ENCODE data around the gene GPC3. TPM values are rescaled to one million over a fixed set of nuclear protein-coding genes. Genes with fewer than 3 reads are reported as not detected.

The GPC3 gene
- total and polyA plus RNA-seq, 2 experiments from 2014 or later, result 36.8 to 60.1 TPM

DNA sequence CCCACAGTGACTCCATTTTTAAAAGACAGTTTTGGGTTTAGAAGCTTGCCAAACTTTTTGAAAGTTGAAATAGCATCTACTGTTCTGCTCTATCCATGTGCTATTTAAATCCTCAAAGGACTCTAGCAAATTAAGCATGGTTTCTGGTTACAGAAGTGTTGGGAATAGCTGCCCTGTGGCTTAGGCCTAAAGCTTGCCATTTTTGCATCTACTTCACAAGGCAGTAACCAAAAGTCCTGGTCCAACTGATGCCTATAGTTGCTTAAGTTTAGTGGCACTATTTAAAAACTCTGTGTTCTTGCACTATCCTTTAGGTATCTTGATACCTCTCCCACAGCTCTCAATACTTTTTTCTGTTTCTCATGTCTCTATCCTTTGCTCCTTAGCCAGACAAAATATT, 319.1 kb downstream of the GPC3 start:
- Mint-ChIP-seq H3K9me3 (no peaks in the 10 kb centered on the region), H3K4me1 (peaks cover 26% of the 10 kb centered on the region)
- H4K20me1 ChIP-seq (replicated peaks; ENCODE audit: insufficient read depth), result no peaks in the 10 kb centered on the region

More for the DNA sequence above, 319.1 kb downstream of the GPC3 start:
- Histone ChIP-seq H3K4me2 (no peak overlapping the region), H3K27me3 (ENCODE audit: insufficient read depth) (no peaks in the 10 kb centered on the region), H3K27ac (ENCODE audit: low read depth) (no peak overlapping the region), H3K9me2 (ENCODE audit: insufficient read depth) (no peaks in the 10 kb centered on the region), H3K4me1 (ENCODE audit: insufficient read depth) (peaks cover 7% of the 10 kb centered on the region), H3F3A (replicated peaks; ENCODE audit: low read depth) (no peaks in the 10 kb centered on the region), H2AFZ (no peak overlapping the region), H3K36me3 (ENCODE audit: insufficient read depth) (no peaks in the 10 kb centered on the region), H3K4me3 (no peak overlapping the region), H3K79me2 (replicated peaks; ENCODE audit: insufficient read depth) (no peaks in the 10 kb centered on the region)
- peaks cover 5% of the 10 kb centered on the region for H3K27me3 Mint-ChIP-seq (ENCODE audit: insufficient read depth, low read depth, poor library complexity)
- no peaks in the 10 kb centered on the region for H3K36me3 Mint-ChIP-seq (ENCODE audit: low read depth)
- DNase-seq (ENCODE audit: low spot score) (no peak), ATAC-seq (no peak)
- TF ChIP-seq, protein P1, sequence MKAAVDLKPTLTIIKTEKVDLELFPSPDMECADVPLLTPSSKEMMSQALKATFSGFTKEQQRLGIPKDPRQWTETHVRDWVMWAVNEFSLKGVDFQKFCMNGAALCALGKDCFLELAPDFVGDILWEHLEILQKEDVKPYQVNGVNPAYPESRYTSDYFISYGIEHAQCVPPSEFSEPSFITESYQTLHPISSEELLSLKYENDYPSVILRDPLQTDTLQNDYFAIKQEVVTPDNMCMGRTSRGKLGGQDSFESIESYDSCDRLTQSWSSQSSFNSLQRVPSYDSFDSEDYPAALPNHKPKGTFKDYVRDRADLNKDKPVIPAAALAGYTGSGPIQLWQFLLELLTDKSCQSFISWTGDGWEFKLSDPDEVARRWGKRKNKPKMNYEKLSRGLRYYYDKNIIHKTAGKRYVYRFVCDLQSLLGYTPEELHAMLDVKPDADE (IDR thresholded peaks at IDR 0.05), result no peak
- TF ChIP-seq POLR2AphosphoS5 (IDR thresholded peaks at IDR 0.05; ENCODE audit: low read depth) (no peak), NANOG (IDR thresholded peaks at IDR 0.05; ENCODE audit: borderline replicate concordance) (no peak), ZNF331 (CRISPR knock-in tag; IDR thresholded peaks at IDR 0.05; ENCODE audit: low read depth) (no peak), EZH2 (IDR thresholded peaks at IDR 0.05; ENCODE audit: low read depth, unreplicated experiment) (no peak), EZH2phosphoT487 (IDR thresholded peaks at IDR 0.05; ENCODE audit: unreplicated experiment) (no peak), CREB1 (CRISPR knock-in tag; IDR thresholded peaks at IDR 0.05; ENCODE audit: low read depth) (no peak)
- TF ChIP-seq, protein P2, sequence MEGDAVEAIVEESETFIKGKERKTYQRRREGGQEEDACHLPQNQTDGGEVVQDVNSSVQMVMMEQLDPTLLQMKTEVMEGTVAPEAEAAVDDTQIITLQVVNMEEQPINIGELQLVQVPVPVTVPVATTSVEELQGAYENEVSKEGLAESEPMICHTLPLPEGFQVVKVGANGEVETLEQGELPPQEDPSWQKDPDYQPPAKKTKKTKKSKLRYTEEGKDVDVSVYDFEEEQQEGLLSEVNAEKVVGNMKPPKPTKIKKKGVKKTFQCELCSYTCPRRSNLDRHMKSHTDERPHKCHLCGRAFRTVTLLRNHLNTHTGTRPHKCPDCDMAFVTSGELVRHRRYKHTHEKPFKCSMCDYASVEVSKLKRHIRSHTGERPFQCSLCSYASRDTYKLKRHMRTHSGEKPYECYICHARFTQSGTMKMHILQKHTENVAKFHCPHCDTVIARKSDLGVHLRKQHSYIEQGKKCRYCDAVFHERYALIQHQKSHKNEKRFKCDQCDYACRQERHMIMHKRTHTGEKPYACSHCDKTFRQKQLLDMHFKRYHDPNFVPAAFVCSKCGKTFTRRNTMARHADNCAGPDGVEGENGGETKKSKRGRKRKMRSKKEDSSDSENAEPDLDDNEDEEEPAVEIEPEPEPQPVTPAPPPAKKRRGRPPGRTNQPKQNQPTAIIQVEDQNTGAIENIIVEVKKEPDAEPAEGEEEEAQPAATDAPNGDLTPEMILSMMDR (conservative IDR thresholded peaks at IDR 0.05; ENCODE audit: low read depth in 2 of 2), result no peak
- TF ChIP-seq, protein P3, sequence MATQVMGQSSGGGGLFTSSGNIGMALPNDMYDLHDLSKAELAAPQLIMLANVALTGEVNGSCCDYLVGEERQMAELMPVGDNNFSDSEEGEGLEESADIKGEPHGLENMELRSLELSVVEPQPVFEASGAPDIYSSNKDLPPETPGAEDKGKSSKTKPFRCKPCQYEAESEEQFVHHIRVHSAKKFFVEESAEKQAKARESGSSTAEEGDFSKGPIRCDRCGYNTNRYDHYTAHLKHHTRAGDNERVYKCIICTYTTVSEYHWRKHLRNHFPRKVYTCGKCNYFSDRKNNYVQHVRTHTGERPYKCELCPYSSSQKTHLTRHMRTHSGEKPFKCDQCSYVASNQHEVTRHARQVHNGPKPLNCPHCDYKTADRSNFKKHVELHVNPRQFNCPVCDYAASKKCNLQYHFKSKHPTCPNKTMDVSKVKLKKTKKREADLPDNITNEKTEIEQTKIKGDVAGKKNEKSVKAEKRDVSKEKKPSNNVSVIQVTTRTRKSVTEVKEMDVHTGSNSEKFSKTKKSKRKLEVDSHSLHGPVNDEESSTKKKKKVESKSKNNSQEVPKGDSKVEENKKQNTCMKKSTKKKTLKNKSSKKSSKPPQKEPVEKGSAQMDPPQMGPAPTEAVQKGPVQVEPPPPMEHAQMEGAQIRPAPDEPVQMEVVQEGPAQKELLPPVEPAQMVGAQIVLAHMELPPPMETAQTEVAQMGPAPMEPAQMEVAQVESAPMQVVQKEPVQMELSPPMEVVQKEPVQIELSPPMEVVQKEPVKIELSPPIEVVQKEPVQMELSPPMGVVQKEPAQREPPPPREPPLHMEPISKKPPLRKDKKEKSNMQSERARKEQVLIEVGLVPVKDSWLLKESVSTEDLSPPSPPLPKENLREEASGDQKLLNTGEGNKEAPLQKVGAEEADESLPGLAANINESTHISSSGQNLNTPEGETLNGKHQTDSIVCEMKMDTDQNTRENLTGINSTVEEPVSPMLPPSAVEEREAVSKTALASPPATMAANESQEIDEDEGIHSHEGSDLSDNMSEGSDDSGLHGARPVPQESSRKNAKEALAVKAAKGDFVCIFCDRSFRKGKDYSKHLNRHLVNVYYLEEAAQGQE (IDR thresholded peaks at IDR 0.05; ENCODE audit: unreplicated experiment), result no peak
- no peak overlapping the region for H3K27ac Mint-ChIP-seq
- no peak overlapping the region for H3K4me3 Mint-ChIP-seq

All from GM23338 (cell line).